ENCODE results near the gene EFEMP1. TPM values are rescaled to one million over a fixed set of nuclear protein-coding genes. Genes with fewer than 3 reads are reported as not detected.

The EFEMP1 gene
- total RNA-seq, 1 donor from 2014 or later: 2.3 TPM

GRCh38 chr2:55887901-55888624, 35.5 kb downstream of the EFEMP1 start:
- no peak for DNase-seq (ENCODE audit: low spot score)
- H3K9me3 Mint-ChIP-seq (ENCODE audit: unreplicated experiment): no peaks in the 10 kb centered on the region
- no peaks in the 10 kb centered on the region for H3K36me3 Mint-ChIP-seq (ENCODE audit: low read depth, unreplicated experiment)
- H3K27me3 Mint-ChIP-seq (ENCODE audit: unreplicated experiment): peaks cover 2% of the 10 kb centered on the region
- peaks cover 4% of the 10 kb centered on the region for H3K4me1 Mint-ChIP-seq (ENCODE audit: unreplicated experiment)
- no peak overlapping the region for H3K27ac Mint-ChIP-seq (ENCODE audit: unreplicated experiment)
- no peak overlapping the region for H3K4me3 Mint-ChIP-seq (ENCODE audit: unreplicated experiment)
- TF ChIP-seq CTCF (IDR thresholded peaks at IDR 0.05; ENCODE audit: unreplicated experiment): no peak

- Mint-ChIP-seq H3K36me3 (ENCODE audit: low read depth, unreplicated experiment) (no peaks in the 10 kb centered on the region), H3K4me1 (ENCODE audit: unreplicated experiment) (peaks cover 4% of the 10 kb centered on the region), H3K27me3 (ENCODE audit: unreplicated experiment) (peaks cover 2% of the 10 kb centered on the region), H3K27ac (ENCODE audit: unreplicated experiment) (no peak overlapping the region), H3K4me3 (ENCODE audit: unreplicated experiment) (no peak overlapping the region), H3K9me3 (ENCODE audit: unreplicated experiment) (no peaks in the 10 kb centered on the region)
- TF ChIP-seq CTCF (IDR thresholded peaks at IDR 0.05; ENCODE audit: unreplicated experiment): no peak
- no peak for DNase-seq (ENCODE audit: low spot score)
Measured at GRCh38 chr2:55887351-55887750, 36.2 kb downstream of the EFEMP1 start.

GRCh38 chr2:55885944-55886281, 37.7 kb downstream of the EFEMP1 start:
- no peak overlapping the region for H3K27ac Mint-ChIP-seq (ENCODE audit: unreplicated experiment)
- H3K9me3 Mint-ChIP-seq (ENCODE audit: unreplicated experiment): no peaks in the 10 kb centered on the region
- DNase-seq (ENCODE audit: low spot score): no peak
- no peak overlapping the region for H3K4me3 Mint-ChIP-seq (ENCODE audit: unreplicated experiment)
- no peaks in the 10 kb centered on the region for H3K36me3 Mint-ChIP-seq (ENCODE audit: low read depth, unreplicated experiment)
- peaks cover 4% of the 10 kb centered on the region for H3K4me1 Mint-ChIP-seq (ENCODE audit: unreplicated experiment)
- peaks cover 2% of the 10 kb centered on the region for H3K27me3 Mint-ChIP-seq (ENCODE audit: unreplicated experiment)
- TF ChIP-seq CTCF (IDR thresholded peaks at IDR 0.05; ENCODE audit: unreplicated experiment): no peak

- H3K4me1 Mint-ChIP-seq (ENCODE audit: unreplicated experiment): peaks cover 4% of the 10 kb centered on the region
- no peak overlapping the region for H3K27ac Mint-ChIP-seq (ENCODE audit: unreplicated experiment)
Measured at GRCh38 chr2:55885127-55885943, 38.2 kb downstream of the EFEMP1 start.

More at GRCh38 chr2:55885127-55885943, 38.2 kb downstream of the EFEMP1 start:
- no peak for TF ChIP-seq CTCF (IDR thresholded peaks at IDR 0.05; ENCODE audit: unreplicated experiment)
- Mint-ChIP-seq H3K9me3 (ENCODE audit: unreplicated experiment) (no peaks in the 10 kb centered on the region), H3K4me3 (ENCODE audit: unreplicated experiment) (no peak overlapping the region), H3K36me3 (ENCODE audit: low read depth, unreplicated experiment) (no peaks in the 10 kb centered on the region), H3K27me3 (ENCODE audit: unreplicated experiment) (peaks cover 2% of the 10 kb centered on the region)
- DNase-seq (ENCODE audit: low spot score): no peak

All from endothelial cell (in vitro differentiated cells).